IMR-90 (cell line): Measurements from ENCODE around the gene GAREM1. TPM values are rescaled to one million over a fixed set of nuclear protein-coding genes. Genes with fewer than 3 reads are reported as not detected.

Experiments
- ATAC-seq: fragments of 200-7000 bp; cut with Tn5 transposase; 2 replicates; pipeline ENCODE4 v1.9.1; 2020; ENCODE audit warnings: low read depth, mild to moderate bottlenecking, moderate library complexity
- BruUV-seq: library from RNA; stranded (reverse); fragments of 400-500 nt; replicated peaks from 2 replicates; lab custom pipeline; 2021; lab: Mats Ljungman, UMichigan
- CTCF ChIA-PET: fragments of 300-600 bp; formaldehyde crosslinking; extraction: SDS; loops from one replicate; lab custom pipeline; 2021; ENCODE audit warnings: antibody characterized with exemption; lab: Yijun Ruan, JAX
- POLR2A ChIA-PET: fragments of 300-600 bp; sonication (Branson Sonifier 250); formaldehyde crosslinking; loops from one replicate; lab custom pipeline; 2022; ENCODE audit warnings: antibody characterized with exemption; ENCODE audit not compliant: unreplicated experiment; lab: Charles Lee
- DNase-seq: peaks from one replicate; pipeline ENCODE4 v3.0.0; 2013
- H2AFZ ChIP-seq: replicated peaks from 2 replicates; pipeline ENCODE3; 2013; ENCODE audit warnings: low read length, mild to moderate bottlenecking; ENCODE audit not compliant: poor library complexity
- H2AK5ac ChIP-seq: 2 replicates; pipeline ENCODE4 v1.6.1; 2013; ENCODE audit warnings: low read depth, low read length, inconsistent platforms
- H2AK9ac ChIP-seq: replicated peaks from 2 replicates; pipeline ENCODE3; 2013; ENCODE audit warnings: mild to moderate bottlenecking, low read depth, low read length, moderate library complexity; ENCODE audit not compliant: poor library complexity
- H2BK120ac ChIP-seq: 2 replicates; pipeline ENCODE4 v1.6.1; 2013; ENCODE audit warnings: low read depth, low read length, inconsistent platforms
- H2BK15ac ChIP-seq: 3 replicates; pipeline ENCODE4 v1.6.1; 2013; ENCODE audit warnings: low read depth, low read length, inconsistent platforms
- H2BK20ac ChIP-seq: 2 replicates; pipeline ENCODE4 v1.6.1; 2013; ENCODE audit warnings: low read depth, mild to moderate bottlenecking, inconsistent platforms, low read length, moderate library complexity
- H2BK5ac ChIP-seq: 2 replicates; pipeline ENCODE4 v1.6.1; 2013; ENCODE audit warnings: mild to moderate bottlenecking, low read depth, low read length, inconsistent platforms; ENCODE audit not compliant: poor library complexity, severe bottlenecking
- H3K14ac ChIP-seq: replicated peaks from 2 replicates; pipeline ENCODE4 v1.6.1; 2013; ENCODE audit warnings: low read depth, low read length, inconsistent platforms
- H3K18ac ChIP-seq: 2 replicates; pipeline ENCODE4 v1.6.1; 2013; ENCODE audit warnings: low read depth, low read length, control low read depth
- H3K23ac ChIP-seq: 2 replicates; pipeline ENCODE4 v1.6.1; 2013; ENCODE audit warnings: low read depth, low read length, inconsistent platforms
- H3K27ac ChIP-seq: 2 replicates; pipeline ENCODE4 v1.5.1; 2013; ENCODE audit warnings: mild to moderate bottlenecking, control low read depth, low read length; ENCODE audit not compliant: insufficient read depth
- H3K27me3 ChIP-seq: 2 replicates; pipeline ENCODE4 v1.6.1; 2013; ENCODE audit warnings: low read length; ENCODE audit not compliant: control insufficient read depth, insufficient read depth
- H3K36me3 ChIP-seq: 2 replicates; pipeline ENCODE4 v1.6.1; 2013; ENCODE audit warnings: low read length, mixed read lengths; ENCODE audit not compliant: control insufficient read depth, insufficient read depth
- H3K4ac ChIP-seq: 2 replicates; pipeline ENCODE4 v1.6.1; 2013; ENCODE audit warnings: low read depth, low read length, inconsistent platforms
- H3K4me1 ChIP-seq: 2 replicates; pipeline ENCODE4 v1.6.1; 2013; ENCODE audit warnings: low read length, mixed read lengths; ENCODE audit not compliant: control insufficient read depth, insufficient read depth
- H3K4me2 ChIP-seq: 2 replicates; pipeline ENCODE4 v1.6.1; 2013; ENCODE audit warnings: low read depth, mild to moderate bottlenecking, control low read depth, low read length, moderate library complexity
- H3K4me3 ChIP-seq: 2 replicates; pipeline ENCODE4 v1.5.1; 2013; ENCODE audit warnings: low read depth, mild to moderate bottlenecking, control low read depth, low read length, moderate library complexity; ENCODE audit not compliant: insufficient read depth
- H3K56ac ChIP-seq: 2 replicates; pipeline ENCODE4 v1.6.1; 2013; ENCODE audit warnings: low read length, inconsistent platforms; ENCODE audit not compliant: insufficient read depth; ENCODE audit errors: extremely low read depth
- H3K79me1 ChIP-seq, 2 experiments: 2 replicates each; pipeline ENCODE4 v1.6.1; 2013; ENCODE audit warnings: low read length in 2 of 2, inconsistent platforms in 1 of 2, low read depth in 1 of 2
- H3K9ac ChIP-seq: 2 replicates; pipeline ENCODE4 v1.6.1; 2013; ENCODE audit warnings: low read depth, low read length, control low read depth
- H3K9me1 ChIP-seq: 2 replicates; pipeline ENCODE4 v1.6.1; 2013; ENCODE audit warnings: low read length, inconsistent platforms; ENCODE audit not compliant: insufficient read depth
- H3K9me3 ChIP-seq: 2 replicates; pipeline ENCODE4 v1.6.1; 2013; ENCODE audit warnings: low read length; ENCODE audit not compliant: control insufficient read depth, insufficient read depth
- H4K20me1 ChIP-seq: 2 replicates; pipeline ENCODE4 v1.6.1; 2013; ENCODE audit warnings: low read length, inconsistent platforms; ENCODE audit not compliant: insufficient read depth
- H4K5ac ChIP-seq: 2 replicates; pipeline ENCODE4 v1.6.1; 2013; ENCODE audit warnings: mild to moderate bottlenecking, low read depth, low read length, control low read depth
- H4K8ac ChIP-seq, 2 experiments: 2 replicates each; pipeline ENCODE4 v1.6.1; 2013; ENCODE audit warnings: low read depth in 2 of 2, low read length in 2 of 2, control low read depth in 1 of 2, inconsistent platforms in 1 of 2
- H4K91ac ChIP-seq: 2 replicates; pipeline ENCODE4 v1.6.1; 2013; ENCODE audit warnings: low read depth, low read length, inconsistent platforms; ENCODE audit not compliant: insufficient read depth
- RAD21 ChIP-seq: IDR thresholded peaks from 2 replicates; pipeline ENCODE4 v1.6.1; 2012; ENCODE audit warnings: low read length, improper control_type of control experiment
- WGBS, 2 experiments: methylation state at CpG; one replicate each; pipeline versions ENCODE4 v1.1.5 to v1.1.7; 2013; ENCODE audit warnings: missing lambda C conversion rate in 2 of 2; ENCODE audit not compliant: insufficient read length in 1 of 2; ENCODE audit errors: extremely low coverage in 2 of 2; 5-methylcytosine and 5-hydroxymethylcytosine counted together
- dilution Hi-C: fragments of 300-500 bp; cut with HindIII; formaldehyde crosslinking; loops from one replicate; pipeline ENCODE4 v1.14.3; 2018; ENCODE audit warnings: low sequenced_read_pairs; ENCODE audit not compliant: unreplicated experiment
- in situ Hi-C: fragments of 300-500 bp; cut with MboI; formaldehyde crosslinking; loops from 3 replicates; pipeline ENCODE4 v1.14.3; 2019; ENCODE audit warnings: low sequenced_read_pairs, inconsistent platforms, mixed read lengths
- intact Hi-C: fragments of 100-400 bp; cut with micrococcal nuclease; formaldehyde crosslinking; loops from 2 replicates; pipeline ENCODE4 v1.10.0; 2022
- polyA plus RNA-seq, 3 experiments: library from polyadenylated mRNA; depleted of rRNA; stranded (reverse); fragments of >200 nt; gene quantifications; 2 replicates each; pipeline ENCODE4 v1.2.3, GENCODE V29; 2012; ENCODE audit warnings: low replicate concordance in 1 of 3
- total RNA-seq: library from RNA; depleted of rRNA; stranded (reverse); fragments of >200 nt; gene quantifications from 2 replicates; pipeline ENCODE4 v1.2.3, GENCODE V29; 2012

The GAREM1 gene
- total and polyA plus RNA-seq, 2 of the 4 experiments (the other 2 are of a cell fraction) = 1.4 to 2.3 TPM

GRCh38 chr18:32468147-32468845 lies 2.4 kb downstream of the GAREM1 start:
- BruUV-seq = no TSS peak
- H3K14ac ChIP-seq = no peak overlapping the region
- H3K4ac ChIP-seq = no peak overlapping the region
- DNase-seq (no peak), ATAC-seq (no peak)
- no peak overlapping the region for H4K91ac ChIP-seq
- intact Hi-C loops = loop anchor here (5.0 kb wide), 1 partner anchor 106 kb away; no protein-coding TSS in a partner anchor
- no peak overlapping the region for H3K4me3 ChIP-seq
- no peaks in the 10 kb centered on the region for H3K9me3 ChIP-seq
- no peak overlapping the region for H2AK5ac ChIP-seq
- no peaks in the 10 kb centered on the region for H4K20me1 ChIP-seq
- in situ Hi-C loops = no loop called here
- H2AK9ac ChIP-seq = no peak overlapping the region
- no peak overlapping the region for H3K27ac ChIP-seq
- peaks cover 1% of the 10 kb centered on the region for H3K4me1 ChIP-seq
- peaks cover 0 to 5% of the 10 kb centered on the region in 2 experiments; a peak in 1 of 4 replicates for H3K79me1 ChIP-seq
- H2BK15ac ChIP-seq = no peak overlapping the region
- H3K4me2 ChIP-seq = peak overlapping the region; percentile 66
- H3K18ac ChIP-seq = no peak overlapping the region
- no peak overlapping the region for H2BK20ac ChIP-seq
- no peak overlapping the region for H3K56ac ChIP-seq
- no peak overlapping the region for H3K9ac ChIP-seq
- no peak for TF ChIP-seq RAD21
- H2BK5ac ChIP-seq = no peak overlapping the region
- H3K36me3 ChIP-seq = no peaks in the 10 kb centered on the region
- no peak overlapping the region for H3K23ac ChIP-seq
- H2BK120ac ChIP-seq = no peak overlapping the region
- dilution Hi-C loops = loop anchor here (25.0 kb wide), 1 partner anchor 181 kb away; no protein-coding TSS in a partner anchor
- peaks cover 3% of the 10 kb centered on the region for H3K27me3 ChIP-seq
- H4K5ac ChIP-seq = no peak overlapping the region
- no peak overlapping the region for H2AFZ ChIP-seq
- H4K8ac ChIP-seq = no peak overlapping the region
- H3K9me1 ChIP-seq = no peaks in the 10 kb centered on the region; the same call in 1 of the 2 replicates
- POLR2A ChIA-PET = no interaction called here
- CTCF ChIA-PET = interaction anchor here (0.7 to 4.2 kb wide), 4 partner anchors 54 to 310 kb away, joined by 3 to 63 read pairs (median 13); no protein-coding TSS in a partner anchor
- WGBS, 2 experiments = no CpG with 5 or more reads among the region's 3 CpGs
